SK-N-SH treated with all-trans-retinoic acid at 6 μM for 48 hours (cell line): Measurements from ENCODE around the gene SYNDIG1.

Experiments used
- CSDC2 ChIP-seq: fragments of 250-450 bp; sonication (Bioruptor Pico); IDR thresholded peaks from 2 replicates; pipeline ENCODE4 v1.5.0; 2020; ENCODE audit warnings: mild to moderate bottlenecking, moderate library complexity
- ISL1 ChIP-seq: fragments of 250-450 bp; sonication (Bioruptor Pico); IDR thresholded peaks from 2 replicates; pipeline ENCODE4 v2.1.2; 2022; ENCODE audit warnings: mild to moderate bottlenecking, moderate library complexity
- PPARA ChIP-seq: fragments of 250-450 bp; sonication (Bioruptor Pico); IDR thresholded peaks from 2 replicates; pipeline ENCODE4 v1.5.0; 2020; ENCODE audit warnings: mild to moderate bottlenecking, borderline replicate concordance
- SNAI2 ChIP-seq: fragments of 250-450 bp; sonication (Bioruptor Pico); IDR thresholded peaks from 2 replicates; pipeline ENCODE4 v1.5.0; 2020; ENCODE audit warnings: mild to moderate bottlenecking, moderate library complexity

- TF ChIP-seq CSDC2 (CRISPR knock-in tag) (no peak), PPARA (CRISPR knock-in tag) (no peak), SNAI2 (CRISPR knock-in tag) (no peak), ISL1 (CRISPR knock-in tag) (no peak)
These were observed 11.7 kb downstream of the SYNDIG1 start for GRCh38 chr20:24481173-24481572.
